HEK293T (cell line): Measurements from ENCODE around the gene TCF7L2.

Experiments
- CTCF ChIA-PET: fragments of 350-600 bp; formaldehyde crosslinking; extraction: SDS; loops from one replicate; lab custom pipeline; 2021; ENCODE audit warnings: antibody characterized with exemption, inconsistent platforms; lab: Yijun Ruan, JAX
- POLR2A ChIA-PET: fragments of 350-600 bp; formaldehyde crosslinking; extraction: SDS; loops from one replicate; lab custom pipeline; 2020; ENCODE audit warnings: antibody characterized with exemption, inconsistent platforms; lab: Yijun Ruan, JAX
- DNase-seq: peaks from one replicate; pipeline ENCODE4 v3.0.0; 2012; ENCODE audit warnings: mixed read lengths; ENCODE audit errors: extremely low spot score
- ARNT ChIP-seq: fragments of 450-650 bp; IDR thresholded peaks from 2 replicates; pipeline ENCODE4 v1.6.1; 2017; ENCODE audit warnings: mild to moderate bottlenecking
- BHLHE40 ChIP-seq: fragments of 450-650 bp; IDR thresholded peaks from 2 replicates; pipeline ENCODE4 v1.6.1; 2016; ENCODE audit warnings: mild to moderate bottlenecking, moderate library complexity, borderline replicate concordance
- CTBP1 ChIP-seq: fragments of 450-650 bp; IDR thresholded peaks from 2 replicates; pipeline ENCODE4 v1.6.1; 2016; ENCODE audit warnings: borderline replicate concordance
- ELF4 ChIP-seq: fragments of 450-650 bp; IDR thresholded peaks from 2 replicates; pipeline ENCODE4 v1.6.1; 2017; ENCODE audit warnings: antibody characterized with exemption
- FOXA1 ChIP-seq: fragments of 450-650 bp; IDR thresholded peaks from 2 replicates; pipeline ENCODE4 v1.6.1; 2016; ENCODE audit warnings: mild to moderate bottlenecking
- FOXK2 ChIP-seq: fragments of 450-650 bp; IDR thresholded peaks from 2 replicates; pipeline ENCODE4 v1.6.1; 2016; ENCODE audit warnings: mild to moderate bottlenecking
- FOXM1 ChIP-seq: fragments of 450-650 bp; IDR thresholded peaks from 2 replicates; pipeline ENCODE4 v1.6.1; 2017; ENCODE audit warnings: mild to moderate bottlenecking, borderline replicate concordance
- HDGF ChIP-seq: fragments of 450-650 bp; IDR thresholded peaks from 2 replicates; pipeline ENCODE4 v1.6.1; 2017; ENCODE audit warnings: antibody characterized with exemption, borderline replicate concordance
- L3MBTL2 ChIP-seq: fragments of 450-650 bp; conservative IDR thresholded peaks from 2 replicates; pipeline ENCODE4 v1.6.1; 2016; ENCODE audit warnings: mild to moderate bottlenecking
- LEF1 ChIP-seq: fragments of 450-650 bp; IDR thresholded peaks from 2 replicates; pipeline ENCODE4 v1.6.1; 2017; ENCODE audit warnings: mild to moderate bottlenecking, borderline replicate concordance
- NFRKB ChIP-seq: fragments of 450-650 bp; IDR thresholded peaks from 2 replicates; pipeline ENCODE4 v1.6.1; 2016; ENCODE audit warnings: mild to moderate bottlenecking, moderate library complexity
- PKNOX1 ChIP-seq: fragments of 450-650 bp; IDR thresholded peaks from 2 replicates; pipeline ENCODE4 v1.6.1; 2016
- SP1 ChIP-seq: fragments of 450-650 bp; IDR thresholded peaks from 2 replicates; pipeline ENCODE4 v1.6.1; 2017
- SUZ12 ChIP-seq: fragments of 450-650 bp; IDR thresholded peaks from 2 replicates; pipeline ENCODE4 v1.6.1; 2016; ENCODE audit warnings: mild to moderate bottlenecking
- TARDBP ChIP-seq: fragments of 450-650 bp; IDR thresholded peaks from 2 replicates; pipeline ENCODE4 v1.6.1; 2016
- ZNF384 ChIP-seq: fragments of 450-650 bp; IDR thresholded peaks from 2 replicates; pipeline ENCODE4 v1.6.1; 2016

TCF7L2 gene

GRCh38 chr10:112949875-112950507, at the start of gene TCF7L2:
TSS of gene TCF7L2 (plus strand) at chr10:112950247. CDS start at chr10:112950757, 510 bp downstream.
- ChIA-PET CTCF (interaction anchor here (0.6 kb wide), 1 partner anchor 31 kb away, joined by 4 read pairs; no protein-coding TSS in a partner anchor), POLR2A (interaction anchor here (1.0 to 1.4 kb wide), 4 partner anchors 11 to 233 kb away, joined by 3 to 5 read pairs (median 4); no protein-coding TSS in a partner anchor)
- TF ChIP-seq ZNF384 = peak; percentile 74
- TF ChIP-seq HDGF = no peak
- TF ChIP-seq ARNT = no peak
- peak; percentile 98 for TF ChIP-seq PKNOX1
- peak; percentile 94 for DNase-seq

GRCh38 chr10:112902730-112903129, 47.3 kb upstream of the TCF7L2 start:
- DNase-seq = no peak

GRCh38 chr10:112904000-112904399, 46.0 kb upstream of the TCF7L2 start:
- CTCF ChIA-PET = no interaction called here
- POLR2A ChIA-PET = no interaction called here
- no peak for DNase-seq
- TF ChIP-seq SP1 (no peak), HDGF (no peak), CTBP1 (no peak), FOXA1 (no peak), FOXM1 (no peak), LEF1 (no peak), ZNF384 (no peak)

More at GRCh38 chr10:112902730-112903129, 47.3 kb upstream of the TCF7L2 start:
- ChIA-PET POLR2A (no interaction called here), CTCF (no interaction called here)
- no peak for TF ChIP-seq L3MBTL2

GRCh38 chr10:112906945-112907344, 43.1 kb upstream of the TCF7L2 start:
- no peak for DNase-seq
- POLR2A ChIA-PET = no interaction called here
- CTCF ChIA-PET = interaction anchor here (0.7 kb wide), 1 partner anchor 173 kb away, joined by 3 read pairs; no protein-coding TSS in a partner anchor
- TF ChIP-seq PKNOX1 (no peak), NFRKB (no peak), ARNT (no peak), SUZ12 (no peak), BHLHE40 (no peak), ELF4 (no peak), L3MBTL2 (no peak), SP1 (no peak), FOXK2 (no peak), TARDBP (no peak), LEF1 (no peak), CTBP1 (no peak), HDGF (no peak), FOXM1 (no peak), FOXA1 (no peak), ZNF384 (no peak)

GRCh38 chr10:112907893-112908292, 42.2 kb upstream of the TCF7L2 start:
- ChIA-PET POLR2A (no interaction called here), CTCF (interaction anchor here (0.7 kb wide), 1 partner anchor 172 kb away, joined by 3 read pairs; no protein-coding TSS in a partner anchor)

GRCh38 chr10:112911206-112911605, 38.8 kb upstream of the TCF7L2 start:
- no peak for DNase-seq
- no peak for TF ChIP-seq L3MBTL2
- TF ChIP-seq PKNOX1 = no peak
- no peak for TF ChIP-seq ELF4
- TF ChIP-seq FOXM1 = no peak
- POLR2A ChIA-PET = no interaction called here
- CTCF ChIA-PET = no interaction called here

More at GRCh38 chr10:112907893-112908292, 42.2 kb upstream of the TCF7L2 start:
- TF ChIP-seq SUZ12 = no peak
- TF ChIP-seq ELF4 = no peak
- TF ChIP-seq ARNT = no peak
- TF ChIP-seq LEF1 = no peak
- TF ChIP-seq FOXA1 = no peak
- no peak for TF ChIP-seq PKNOX1
- no peak for TF ChIP-seq BHLHE40
- no peak for TF ChIP-seq CTBP1
- no peak for TF ChIP-seq HDGF
- TF ChIP-seq FOXK2 = no peak
- no peak for TF ChIP-seq FOXM1
- TF ChIP-seq NFRKB = no peak
- no peak for TF ChIP-seq TARDBP
- TF ChIP-seq ZNF384 = no peak
- TF ChIP-seq L3MBTL2 = no peak
- TF ChIP-seq SP1 = no peak
- DNase-seq = no peak
